ENCODE results near the gene KHNYN. TPM values are rescaled to one million over a fixed set of nuclear protein-coding genes. Genes with fewer than 3 reads are reported as not detected.

KHNYN gene
- total RNA-seq, result 55.3 and 67.8 TPM in 2 replicates

GRCh38 chr14:24429395-24430142 is at the start of gene KHNYN, which contains the start of gene CBLN3:
Gene KHNYN (plus strand): TSS chr14:24429954. CDS start chr14:24430731, 777 bp downstream.
Gene CBLN3 (minus strand): TSS chr14:24429668. CDS start chr14:24429054, 614 bp downstream.

GRCh38 chr14:24398653-24399446 is 30.9 kb upstream of the KHNYN start, which contains the start of gene NYNRIN:
Gene NYNRIN (plus strand): TSS chr14:24399003. CDS start chr14:24399247, 244 bp downstream.

GRCh38 chr14:24442240-24443052 is 12.7 kb downstream of the KHNYN start, which contains the start of gene SDR39U1:
Gene SDR39U1 (minus strand): TSS chr14:24442776. CDS start chr14:24442769, 7 bp downstream.

Other genes starting within 250 kb of the KHNYN start
- gene IPO4, start 241.1 kb upstream of the KHNYN start, total RNA-seq, result 39.4 and 47.6 TPM in 2 replicates
- gene TM9SF1, start 234.5 kb upstream of the KHNYN start, total RNA-seq, result 87.0 and 90.6 TPM in 2 replicates
- not detected in 2 replicates for gene TSSK4, start 224.3 kb upstream of the KHNYN start, total RNA-seq
- gene CHMP4A, start 216.5 kb upstream of the KHNYN start, total RNA-seq, result 27.6 and 44.5 TPM in 2 replicates
- gene MDP1, start 213.9 kb upstream of the KHNYN start, total RNA-seq, result 11.1 and 25.5 TPM in 2 replicates
- 143 and 203 TPM in 2 replicates for gene NEDD8, start 197.6 kb upstream of the KHNYN start, total RNA-seq
- 94.2 and 119 TPM in 2 replicates for gene GMPR2, start 197.0 kb upstream of the KHNYN start, total RNA-seq
- gene TINF2, start 187.3 kb upstream of the KHNYN start, total RNA-seq, result 68.9 and 83.2 TPM in 2 replicates
- gene TGM1, start 166.8 kb upstream of the KHNYN start, total RNA-seq, result 0.83 and 1.5 TPM in 2 replicates
- 23.3 and 31.6 TPM in 2 replicates for gene RABGGTA, start 158.4 kb upstream of the KHNYN start, total RNA-seq
- gene DHRS1, start 130.2 kb upstream of the KHNYN start, total RNA-seq, result 19.8 and 22.1 TPM in 2 replicates
- gene NOP9, start 130.1 kb upstream of the KHNYN start, total RNA-seq, result 19.3 and 25.1 TPM in 2 replicates
- 1.5 and 2.6 TPM in 2 replicates for gene CIDEB, start 122.0 kb upstream of the KHNYN start, total RNA-seq
- 3.8 and 4.6 TPM in 2 replicates for gene LTB4R2, start 119.8 kb upstream of the KHNYN start, total RNA-seq
- 0.87 and 4.1 TPM in 2 replicates for gene LTB4R, start 118.5 kb upstream of the KHNYN start, total RNA-seq
- gene ADCY4, start 94.9 kb upstream of the KHNYN start, total RNA-seq, result 9.6 and 11.7 TPM in 2 replicates
- gene RIPK3, start 90.0 kb upstream of the KHNYN start, total RNA-seq, result 2.9 and 6.8 TPM in 2 replicates
- gene NFATC4, start 61.8 kb upstream of the KHNYN start, total RNA-seq, result 108 and 149 TPM in 2 replicates
- gene NYNRIN, start 31.0 kb upstream of the KHNYN start, total RNA-seq, result 20.4 and 42.7 TPM in 2 replicates
- gene CBLN3, start 286 bp upstream of the KHNYN start, total RNA-seq, result 4.1 and 11.4 TPM in 2 replicates
- gene SDR39U1, start 12.8 kb downstream of the KHNYN start, total RNA-seq, result 12.4 and 16.4 TPM in 2 replicates
- gene CMA1, start 78.3 kb downstream of the KHNYN start, total RNA-seq, result not detected in 2 replicates
- not detected in 2 replicates for gene CTSG, start 146.3 kb downstream of the KHNYN start, total RNA-seq
- gene GZMH, start 179.7 kb downstream of the KHNYN start, total RNA-seq, result not detected in 2 replicates
- not detected in 2 replicates for gene GZMB, start 204.2 kb downstream of the KHNYN start, total RNA-seq